AG09319 (cell line): ENCODE measurements around the gene NUB1.

Experiments
- DNase-seq: peaks from one replicate; pipeline ENCODE4 v3.0.0-alpha.2; 2010; ENCODE audit warnings: low read depth; ENCODE audit errors: extremely low read depth
- CTCF ChIP-seq: IDR thresholded peaks from 2 replicates; pipeline ENCODE4 v1.5.1; 2011; ENCODE audit warnings: low read depth, mild to moderate bottlenecking, inconsistent platforms, low read length, moderate library complexity

NUB1 gene

GRCh38 chr7:151315038-151315655 is 26.5 kb upstream of the NUB1 start:
- peak; percentile 76 for TF ChIP-seq CTCF
- DNase-seq = peak; percentile 22

- no peak for TF ChIP-seq CTCF
These were observed 24.7 kb upstream of the NUB1 start for GRCh38 chr7:151316896-151317295.

GRCh38 chr7:151317936-151318335 is 23.7 kb upstream of the NUB1 start:
- no peak for TF ChIP-seq CTCF
- no peak for DNase-seq

More at GRCh38 chr7:151316896-151317295, 24.7 kb upstream of the NUB1 start:
- DNase-seq = no peak

- no peak for TF ChIP-seq CTCF
- DNase-seq = no peak
These were observed 22.4 kb upstream of the NUB1 start for GRCh38 chr7:151319189-151319588.

- no peak for TF ChIP-seq CTCF
- no peak for DNase-seq
These were observed 21.3 kb upstream of the NUB1 start for GRCh38 chr7:151320263-151320845.

GRCh38 chr7:151321341-151321740 is 20.3 kb upstream of the NUB1 start:
- DNase-seq = no peak
- no peak for TF ChIP-seq CTCF

GRCh38 chr7:151322906-151323305 is 18.7 kb upstream of the NUB1 start:
- no peak for TF ChIP-seq CTCF
- no peak for DNase-seq
